NCI-H1417 (cell line): ENCODE results near the gene VPS26B.
"Not testable (repeated sequence)": the region's sequence is repeated elsewhere in the genome, so short reads cannot be mapped to it uniquely, and the experiment has no call there.

Experiments used
- DNase-seq, 3 experiments: peaks; one replicate each; lab custom pipeline; 2025; lab: John Stamatoyannopoulos, UW

VPS26B gene

DNA sequence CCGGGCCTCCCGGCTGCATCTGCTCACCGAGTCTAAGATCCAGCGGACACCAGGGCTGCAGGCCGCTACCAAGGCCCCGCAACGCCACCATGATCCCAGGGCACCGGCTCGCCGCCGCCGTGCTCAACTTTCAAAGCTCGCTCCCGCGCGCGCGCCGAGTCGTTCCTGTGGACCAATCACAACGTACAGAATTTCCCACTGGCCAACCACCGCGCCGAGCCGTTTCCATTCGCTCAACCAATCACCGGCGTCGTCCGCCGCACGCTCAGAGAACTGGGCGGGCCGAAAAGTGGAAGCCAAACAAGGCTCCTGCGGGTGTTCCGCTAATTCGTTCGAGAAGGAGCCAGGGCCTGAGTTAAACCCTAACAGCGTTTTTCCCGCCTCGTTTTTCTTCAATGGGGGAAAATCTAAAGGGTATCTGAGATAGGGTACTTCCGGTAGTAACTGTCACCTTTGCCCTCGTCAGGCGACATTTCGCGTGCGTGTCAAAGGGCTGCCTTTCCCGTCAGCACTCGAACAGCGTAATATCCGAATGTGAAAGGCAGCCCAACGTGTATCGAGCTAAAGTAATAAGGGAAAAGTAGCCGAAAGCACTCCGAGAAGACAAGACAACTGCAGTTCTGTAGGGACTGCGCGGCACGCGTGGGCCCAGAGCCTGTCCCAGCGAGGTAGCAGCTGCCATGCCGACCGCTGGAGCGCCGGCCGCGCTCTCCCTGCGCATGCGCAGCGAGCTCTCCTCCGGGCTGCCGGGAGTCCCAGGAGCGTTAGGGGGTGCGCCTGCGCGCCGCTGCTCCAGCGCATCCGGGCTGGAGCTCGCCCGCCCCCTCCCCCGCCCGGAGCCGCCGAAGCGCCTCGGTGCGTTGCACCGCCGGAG is at the start of gene VPS26B, which contains the start of gene NCAPD3:
VPS26B (plus strand) TSS at position 836 of the 874 bp plus-strand sequence. CDS start 452 bp downstream, outside the sequence.
NCAPD3 (minus strand) TSS at position 132 of the 874 bp plus-strand sequence; CDS start at position 91, 41 bp downstream.
- DNase-seq: peak; percentile 98 to 99 (median 98)

DNA sequence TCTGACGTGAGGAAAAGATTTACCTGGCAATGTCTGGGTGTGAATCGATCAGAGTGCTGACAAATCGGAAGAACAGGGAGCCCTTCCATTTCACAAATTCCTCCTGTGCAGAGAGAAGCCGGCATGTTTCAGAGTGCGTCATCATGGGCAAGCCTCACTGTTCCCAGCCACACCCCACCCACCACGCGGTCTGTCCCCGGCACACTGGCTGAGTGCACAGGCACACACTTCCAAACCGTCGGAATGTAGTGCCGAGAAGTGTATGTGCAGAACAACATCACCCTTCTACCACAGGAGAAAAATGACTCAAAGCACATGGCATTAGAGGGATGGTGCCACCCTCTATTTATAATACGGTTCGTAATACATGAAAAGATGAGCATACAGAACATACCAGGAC is 48.2 kb upstream of the VPS26B start:
- no peak for DNase-seq

DNA sequence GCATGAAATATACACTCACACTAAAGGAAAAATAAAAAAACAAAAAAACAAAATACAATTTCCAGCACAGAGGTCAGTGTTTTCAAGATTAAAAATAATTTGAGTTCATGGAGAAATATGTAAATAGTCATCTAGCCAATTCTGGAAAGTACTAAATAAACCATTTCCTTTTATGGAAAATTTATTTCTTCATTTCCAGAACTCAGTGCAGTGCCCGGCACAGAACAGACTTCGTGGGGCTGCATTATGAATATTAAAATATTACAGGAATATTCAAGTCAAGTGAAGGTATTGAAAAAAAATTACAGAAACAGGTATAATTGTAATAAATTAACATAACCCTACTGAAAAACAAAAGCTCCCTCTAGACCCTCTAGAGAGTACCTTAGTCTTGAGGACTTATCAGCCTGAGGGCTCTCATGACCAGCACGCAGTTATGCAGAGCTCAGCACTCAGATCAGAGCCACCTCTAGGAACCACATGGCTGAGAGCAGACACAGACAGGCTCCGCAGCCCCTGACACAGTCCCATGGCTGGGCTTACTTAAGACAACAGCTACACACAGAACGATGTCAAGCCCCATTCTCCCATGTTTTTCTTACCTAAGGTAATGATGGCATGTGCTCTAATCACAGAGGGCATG is 46.3 kb upstream of the VPS26B start:
- DNase-seq: no peak

DNA sequence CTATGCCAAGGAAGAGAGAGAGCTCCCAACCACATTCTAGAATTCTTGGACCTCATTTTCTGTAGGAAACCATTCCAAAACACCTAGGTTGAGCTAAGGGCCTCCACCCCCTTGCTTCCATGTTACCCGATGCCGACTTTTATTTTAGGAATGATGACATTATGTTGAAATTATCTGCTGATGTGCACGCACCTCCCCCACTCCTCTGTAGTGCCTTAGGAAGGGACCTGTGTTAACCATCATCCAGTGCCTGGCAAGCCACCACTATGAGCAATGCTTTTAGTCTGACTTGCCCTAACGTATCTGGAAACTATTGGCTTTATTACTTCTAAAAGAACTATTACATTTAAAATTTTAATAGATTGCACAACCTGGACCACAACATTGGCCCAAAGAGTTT is 42.8 kb upstream of the VPS26B start:
- DNase-seq: no peak

DNA sequence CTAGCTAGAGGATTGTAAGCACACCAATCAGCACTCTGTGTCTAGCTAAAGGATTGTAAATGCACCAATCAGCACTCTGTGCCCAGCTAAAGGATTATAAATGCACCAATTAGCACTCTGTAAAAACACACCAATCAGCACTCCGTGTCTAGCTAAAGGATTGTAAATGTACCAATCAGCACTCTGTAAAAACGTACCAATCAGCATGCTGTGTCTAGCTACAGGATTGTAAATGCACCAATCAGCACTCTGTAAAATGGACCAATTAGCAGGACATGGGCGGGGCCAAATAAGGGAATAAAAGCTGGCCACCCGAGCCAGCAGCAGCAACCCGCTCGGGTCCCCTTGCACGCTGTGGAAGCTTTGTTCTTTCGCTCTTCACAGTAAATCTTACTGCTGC is 36.4 kb upstream of the VPS26B start:
- DNase-seq: not testable (repeated sequence)

DNA sequence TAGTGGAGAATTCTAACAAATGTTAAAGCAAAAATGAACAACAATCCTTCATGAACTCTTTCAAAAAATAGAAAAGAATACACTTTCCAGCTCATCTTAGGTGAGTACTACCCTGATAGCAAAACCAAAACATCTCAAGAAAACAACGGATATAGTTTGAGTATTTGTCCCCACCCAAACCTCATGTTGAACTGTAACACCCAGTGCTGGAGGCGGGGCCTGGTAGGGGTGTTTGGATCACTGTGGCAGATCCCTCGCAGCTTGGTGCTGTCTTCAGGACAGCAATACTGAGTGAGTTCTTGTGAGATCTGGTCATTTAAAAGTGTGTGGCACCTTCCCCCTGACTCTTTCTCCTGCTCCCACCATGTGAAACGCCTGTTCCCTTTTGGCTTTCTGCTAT is 27.7 kb upstream of the VPS26B start:
- DNase-seq: no peak

DNA sequence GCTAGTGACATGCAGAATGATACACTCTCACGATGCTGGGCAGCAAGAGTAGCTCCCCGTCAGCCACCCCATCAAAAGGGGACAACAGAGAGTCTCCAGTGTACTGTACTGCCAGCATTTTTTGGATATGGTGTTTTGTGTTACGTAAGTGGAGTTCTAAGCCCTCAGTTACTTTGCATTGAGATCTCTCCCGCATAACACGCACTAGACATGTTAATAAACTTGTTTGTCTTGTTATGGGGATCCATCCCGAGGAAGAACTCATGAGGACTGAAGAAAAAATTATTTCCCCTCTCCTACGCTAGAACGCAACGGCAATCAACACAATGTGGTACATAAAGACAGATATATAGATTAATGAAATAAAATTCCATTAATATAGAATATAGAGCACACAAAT is 24.9 kb upstream of the VPS26B start:
- DNase-seq: no peak

DNA sequence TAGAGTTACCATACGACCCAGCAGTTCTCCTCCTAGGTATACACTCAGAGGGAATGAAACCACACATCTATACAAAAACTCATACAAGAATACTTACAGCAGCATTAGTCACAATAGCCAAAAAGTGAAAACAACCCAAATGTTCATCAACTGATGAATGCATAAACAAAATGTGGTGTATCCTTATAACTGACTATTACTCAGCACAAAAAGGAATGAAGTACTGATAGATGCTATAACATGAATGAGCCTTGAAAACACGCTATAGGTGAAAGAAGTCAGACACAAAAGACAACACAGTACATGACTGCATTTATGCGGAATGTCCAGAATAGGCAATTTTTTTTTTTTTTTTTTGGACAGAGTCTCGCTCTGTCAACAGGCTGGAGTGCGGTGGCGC is 23.8 kb upstream of the VPS26B start:
- DNase-seq: no peak

DNA sequence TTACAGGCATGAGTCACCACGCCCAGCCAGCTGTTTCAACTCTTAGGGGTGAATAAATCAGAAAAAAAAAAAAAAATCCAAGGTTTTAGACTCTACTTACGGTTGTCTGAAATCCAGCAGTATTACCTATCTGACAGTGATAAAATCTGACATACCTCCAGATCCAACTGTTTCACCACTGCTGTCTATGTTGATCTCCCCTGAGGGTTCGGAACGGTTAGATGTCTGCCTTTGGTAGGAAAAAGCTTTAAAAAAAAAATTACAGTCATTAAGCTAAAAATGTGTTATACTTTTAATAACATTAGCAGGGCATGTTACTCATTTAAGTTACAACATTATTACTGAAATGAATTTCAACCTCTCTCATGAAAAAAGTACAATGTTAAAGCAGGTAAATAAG is 21.8 kb upstream of the VPS26B start:
- DNase-seq: no peak

DNA sequence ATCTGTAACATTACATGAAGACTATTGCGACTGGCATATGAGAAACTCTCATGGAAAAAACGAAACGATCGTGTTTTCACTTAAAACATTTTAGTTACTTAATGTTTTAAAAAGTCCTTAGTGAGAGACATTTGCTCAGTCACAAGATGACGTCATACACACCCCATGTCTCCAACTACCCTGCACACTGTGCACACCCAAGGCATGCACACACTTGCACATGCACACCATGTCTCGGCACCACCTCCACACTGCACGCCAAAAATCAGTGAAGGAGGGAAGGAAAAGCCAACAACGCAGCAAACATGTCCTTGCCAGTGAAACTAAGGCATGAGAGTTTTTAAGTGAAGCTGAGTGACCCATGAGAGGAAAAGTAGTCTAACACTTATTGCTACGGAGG is 18.7 kb upstream of the VPS26B start:
- DNase-seq: no peak

DNA sequence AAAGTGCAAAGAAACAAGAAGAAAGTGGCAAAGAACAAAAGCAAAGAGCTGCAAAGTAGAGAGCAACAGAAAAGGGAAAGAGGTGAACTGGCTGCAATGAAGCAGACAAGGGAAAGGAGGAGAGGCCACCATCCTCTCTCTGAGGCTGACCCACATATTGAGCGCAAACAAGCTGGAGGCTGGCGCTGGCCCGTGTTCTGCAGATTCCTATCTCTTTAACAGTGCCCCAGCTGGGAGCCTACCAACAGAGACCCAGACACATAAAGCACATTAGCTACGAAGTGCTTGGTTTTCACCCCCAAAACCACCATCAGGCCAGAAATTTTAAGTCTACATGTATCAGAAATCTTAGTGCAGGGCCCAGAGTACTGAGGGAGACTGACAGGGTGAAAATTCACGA is 18.3 kb upstream of the VPS26B start:
- DNase-seq: no peak

DNA sequence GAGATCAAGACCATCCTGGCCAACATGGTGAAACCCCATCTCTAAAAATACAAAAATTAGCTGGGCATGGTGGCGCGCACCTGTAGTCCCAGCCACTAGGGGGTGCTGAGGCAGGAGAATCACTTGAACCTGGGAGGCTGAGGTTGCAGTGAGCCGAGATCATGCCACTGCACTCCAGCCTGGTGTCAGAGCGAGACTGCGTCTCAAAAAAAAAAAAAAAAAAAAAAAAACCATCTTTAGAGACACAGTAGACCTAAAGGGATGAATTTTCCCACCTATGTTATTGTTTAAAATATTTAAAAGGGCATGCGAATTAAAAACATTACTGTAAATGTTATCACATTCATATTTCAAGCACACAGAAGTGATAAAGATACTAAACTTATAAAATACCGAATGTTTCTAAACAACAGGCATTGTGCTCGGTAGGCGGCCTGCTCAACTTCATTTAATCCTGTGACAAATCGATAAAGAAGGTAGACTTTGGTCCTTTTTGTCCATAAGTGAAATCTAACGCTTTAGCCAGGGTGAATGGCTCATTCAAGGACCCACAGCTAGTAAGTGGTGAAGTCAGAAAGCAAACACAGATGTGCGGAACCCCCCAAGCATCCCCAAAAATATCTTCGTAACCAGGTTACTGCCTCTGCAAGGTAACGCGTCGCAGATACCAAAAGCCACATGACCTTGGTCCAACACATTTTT is 16.8 kb upstream of the VPS26B start:
- DNase-seq: peak; percentile 10 to 59 (median 10)

DNA sequence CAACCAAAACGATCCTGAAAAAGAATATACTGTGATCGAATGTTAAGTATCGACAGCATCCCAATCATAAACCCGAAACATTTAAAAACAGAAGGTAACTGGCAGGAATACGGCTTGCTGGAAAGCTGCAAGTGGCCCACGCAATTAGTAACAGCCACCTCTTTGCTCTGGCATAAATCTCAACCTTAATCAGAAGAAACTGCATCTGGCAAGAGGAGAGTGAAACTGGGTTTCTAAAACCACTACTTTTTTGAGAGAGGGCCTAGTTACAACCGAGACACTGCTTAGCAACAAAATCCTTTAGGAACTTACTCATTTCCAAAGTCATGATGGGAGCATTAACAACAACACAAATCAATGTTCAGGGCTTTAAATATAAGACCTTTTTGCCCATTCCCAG is 8.6 kb upstream of the VPS26B start:
- no peak for DNase-seq

DNA sequence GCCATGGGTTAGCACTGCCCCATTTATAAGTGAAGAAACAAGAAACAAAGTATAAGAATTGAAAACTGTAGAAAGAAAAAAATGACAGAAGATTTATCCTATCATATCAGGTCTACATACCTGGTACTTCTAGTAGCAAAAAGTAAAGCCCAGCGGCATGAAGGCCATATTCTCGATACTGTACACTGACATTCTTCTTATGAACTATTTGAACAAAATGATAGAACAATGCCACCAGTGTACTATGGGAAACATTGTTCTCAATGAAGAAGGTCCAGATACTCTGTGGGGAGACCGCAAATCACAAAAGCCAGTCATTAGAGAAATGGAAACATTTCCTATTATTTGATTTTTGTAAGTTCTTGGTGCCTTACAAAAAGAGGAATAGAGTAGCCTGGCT is 7.7 kb upstream of the VPS26B start:
- DNase-seq: no peak

DNA sequence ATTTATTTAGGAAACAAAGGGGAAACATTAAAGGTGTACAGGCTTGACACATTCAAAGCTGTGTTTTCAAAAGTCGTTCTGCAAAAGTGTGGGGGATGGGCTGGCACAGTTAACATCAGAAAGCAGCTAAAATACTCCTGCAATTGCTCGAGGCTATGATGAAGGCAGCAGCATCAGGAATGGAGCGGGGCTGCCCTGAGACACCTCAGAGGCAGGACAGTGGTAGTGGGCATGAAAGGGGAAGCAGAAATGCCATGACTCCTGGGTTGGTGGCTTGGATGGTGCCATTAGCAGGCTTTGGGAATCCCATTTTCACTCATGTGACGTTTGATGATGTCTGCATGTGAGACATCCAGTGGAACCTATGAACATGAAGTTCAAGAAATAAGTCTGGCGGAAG is 1.4 kb upstream of the VPS26B start:
- DNase-seq: peak; percentile 5 to 66 (median 47)

DNA sequence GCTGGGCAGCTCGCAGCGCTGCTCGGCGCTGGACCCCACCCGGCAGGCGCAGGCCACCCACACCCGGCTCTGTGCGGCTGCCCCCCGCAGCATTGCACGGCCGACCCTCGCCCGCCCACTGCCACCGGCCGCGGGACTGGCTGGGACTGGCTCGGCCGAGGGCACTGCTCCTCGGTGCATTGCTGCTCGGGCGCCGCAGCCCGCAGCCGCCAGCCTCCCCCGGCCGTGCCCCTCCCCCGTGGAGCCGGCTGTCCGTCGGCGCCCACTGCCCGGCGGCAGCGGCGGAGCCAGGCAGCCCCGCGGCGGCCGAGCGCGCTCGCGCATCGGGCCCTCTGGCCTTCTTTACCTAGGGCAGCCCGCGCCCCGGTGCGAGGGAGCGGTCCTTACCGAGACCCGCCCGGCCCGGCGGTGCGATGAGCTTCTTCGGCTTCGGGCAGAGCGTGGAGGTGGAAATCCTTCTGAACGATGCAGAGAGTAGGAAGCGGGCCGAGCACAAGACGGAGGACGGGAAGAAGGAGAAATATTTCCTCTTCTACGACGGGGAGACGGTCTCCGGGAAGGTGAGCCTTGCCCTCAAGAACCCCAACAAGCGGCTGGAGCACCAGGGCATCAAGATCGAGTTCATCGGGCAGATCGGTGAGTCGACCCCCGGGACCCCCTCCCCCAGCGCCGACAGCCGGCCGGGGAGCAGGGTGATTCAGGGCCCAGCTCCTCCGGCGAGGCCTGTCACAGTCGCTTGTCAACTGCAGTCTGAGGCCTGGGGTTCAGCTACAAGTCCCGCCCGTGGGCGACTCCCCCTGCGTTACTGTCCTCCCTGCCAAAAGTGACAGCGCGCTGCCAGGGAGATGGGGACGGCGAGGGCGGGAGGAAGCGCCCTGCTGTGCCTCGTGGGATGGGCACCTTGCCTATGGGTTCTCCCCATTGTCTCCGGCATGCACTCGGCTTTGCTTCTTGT is 516 bp downstream of the VPS26B start:
- DNase-seq: peak; percentile 53 to 87 (median 82)

DNA sequence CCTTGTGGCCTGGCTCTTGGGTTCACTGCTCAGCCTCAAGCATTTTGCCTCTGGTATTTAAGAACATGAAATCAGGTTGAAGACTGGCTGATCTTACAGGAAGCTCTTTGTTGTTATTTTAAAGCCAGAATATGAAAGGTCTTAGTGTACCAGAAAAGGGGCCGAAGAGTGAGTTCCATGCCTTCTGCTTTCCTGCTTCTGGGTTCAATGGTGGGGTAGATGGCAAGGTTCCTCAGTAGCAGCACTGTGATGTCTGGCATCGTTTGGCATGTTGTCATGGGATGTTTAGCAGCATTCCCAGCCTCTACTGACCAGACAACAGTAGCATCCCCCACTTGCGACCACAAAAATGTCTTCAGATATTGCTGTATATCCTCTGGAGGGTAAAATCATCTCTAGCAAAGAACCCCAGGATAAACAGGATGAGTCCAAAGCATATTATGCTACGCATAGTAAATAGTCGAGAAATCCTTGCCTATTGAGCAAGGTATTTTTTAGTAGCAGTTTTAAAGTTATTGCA is 2.4 kb downstream of the VPS26B start:
- no peak for DNase-seq

DNA sequence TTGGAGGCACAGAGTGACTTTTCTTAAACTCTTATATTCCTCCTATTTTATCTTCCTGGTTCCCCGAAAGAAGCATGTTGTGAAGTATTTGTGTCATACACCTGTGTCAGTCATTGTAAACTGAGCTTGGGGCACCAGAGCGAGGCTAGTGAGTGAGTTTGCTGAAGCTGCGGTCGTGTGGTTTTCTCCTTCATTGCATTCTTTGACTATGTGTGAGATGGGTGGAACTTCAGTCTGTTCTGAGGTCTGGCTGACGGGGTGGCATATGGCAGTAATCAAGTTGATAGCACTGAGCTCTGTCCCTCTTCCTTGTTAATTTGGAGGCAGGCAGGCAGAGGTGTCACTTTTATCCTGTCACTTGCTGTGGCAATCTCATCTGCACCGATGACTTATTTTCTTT is 4.2 kb downstream of the VPS26B start:
- DNase-seq: no peak

DNA sequence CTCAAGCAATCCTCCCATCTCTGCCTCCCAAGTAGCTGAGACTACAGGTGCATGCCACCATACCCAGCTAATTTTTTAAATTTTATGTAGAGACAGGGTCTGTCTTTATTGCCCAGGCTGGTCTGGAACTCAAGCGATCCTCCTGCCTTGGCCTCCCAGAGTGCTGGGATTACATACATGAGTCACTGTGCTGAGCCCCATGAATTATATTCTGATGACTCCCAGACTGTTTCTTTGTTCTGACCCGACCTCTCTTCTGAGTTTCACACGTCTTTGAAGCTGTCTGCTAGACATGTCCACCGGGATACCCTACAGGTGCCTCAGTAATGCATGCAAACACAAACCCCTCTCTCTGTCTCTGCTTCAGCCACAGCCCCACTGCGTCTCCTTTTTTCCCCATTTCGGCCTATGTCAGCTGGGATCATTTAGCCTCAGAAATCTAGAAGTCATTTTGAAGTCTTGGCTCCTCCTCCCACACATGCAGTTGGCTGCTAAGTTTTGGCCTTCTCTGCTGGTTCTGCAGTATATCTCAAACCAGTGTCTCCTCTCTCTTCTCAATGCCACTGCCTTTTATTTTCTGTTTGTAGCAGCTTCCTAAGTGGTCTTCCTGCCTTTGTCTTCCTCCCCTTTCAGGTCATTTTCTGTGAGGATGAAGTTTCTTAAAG is 4.8 kb downstream of the VPS26B start:
- no peak for DNase-seq

DNA sequence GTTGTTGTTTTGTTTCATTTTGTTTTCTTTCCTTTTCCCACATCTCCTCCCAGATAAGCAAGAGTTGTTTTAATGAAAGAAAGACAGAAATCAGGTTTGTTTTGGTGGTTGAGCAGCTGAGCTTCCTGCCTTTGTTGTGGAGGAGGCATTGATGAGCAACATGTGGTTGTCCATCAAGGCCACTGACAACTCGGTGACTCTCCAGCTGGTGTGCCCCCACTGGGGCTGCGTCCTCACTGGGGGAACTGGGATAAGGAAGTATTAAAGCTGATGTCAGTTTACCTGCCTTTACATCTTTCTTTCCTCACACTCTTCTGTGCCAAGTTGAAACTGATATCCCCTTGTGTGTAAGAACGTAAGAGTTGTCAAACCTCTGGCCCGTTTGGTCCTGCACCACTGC is 5.9 kb downstream of the VPS26B start:
- no peak for DNase-seq
